HTR-8/SVneo (cell line): ENCODE measurements around the gene COL21A1.

Experiments
- DNase-seq: peaks from one replicate; pipeline ENCODE4 v3.0.0; 2011; ENCODE audit warnings: low spot score, mixed read lengths; ENCODE audit not compliant: insufficient read length
- FAIRE-seq: peaks from 2 replicates; lab custom pipeline; 2011; peaks lifted over from hg19 to GRCh38; lab: Jason Lieb, UNC

The COL21A1 gene

GRCh38 chr6:56204134-56204533 is 43.2 kb downstream of the COL21A1 start:
- DNase-seq (no peak), FAIRE-seq (no peak)

- DNase-seq (no peak), FAIRE-seq (no peak)
Measured at GRCh38 chr6:56199956-56200355, 47.4 kb downstream of the COL21A1 start.

- DNase-seq = no peak
- FAIRE-seq = no peak
Measured at GRCh38 chr6:56193846-56194245, 53.5 kb downstream of the COL21A1 start.

GRCh38 chr6:56188429-56188828 is 59.0 kb downstream of the COL21A1 start:
- DNase-seq = no peak
- FAIRE-seq = no peak

GRCh38 chr6:56187686-56188085 is 59.7 kb downstream of the COL21A1 start:
- FAIRE-seq = no peak
- DNase-seq = no peak

- DNase-seq (no peak), FAIRE-seq (no peak)
Measured at GRCh38 chr6:56176741-56177140, 70.6 kb downstream of the COL21A1 start.

GRCh38 chr6:56173228-56173627 is 74.2 kb downstream of the COL21A1 start:
- FAIRE-seq = no peak
- no peak for DNase-seq

GRCh38 chr6:56172144-56172543 is 75.2 kb downstream of the COL21A1 start:
- DNase-seq = no peak
- FAIRE-seq = no peak

- no peak for FAIRE-seq
- DNase-seq = no peak
Measured at GRCh38 chr6:56169366-56169765, 78.0 kb downstream of the COL21A1 start.

- FAIRE-seq (no peak), DNase-seq (no peak)
Measured at GRCh38 chr6:56168596-56168995, 78.8 kb downstream of the COL21A1 start.

- FAIRE-seq (no peak), DNase-seq (no peak)
Measured at GRCh38 chr6:56162081-56162480, 85.3 kb downstream of the COL21A1 start.

- FAIRE-seq = no peak
- no peak for DNase-seq
Measured at GRCh38 chr6:56160489-56160888, 86.9 kb downstream of the COL21A1 start.

- FAIRE-seq = no peak
Measured at GRCh38 chr6:56158571-56158970, 88.8 kb downstream of the COL21A1 start.

GRCh38 chr6:56156643-56157042 is 90.7 kb downstream of the COL21A1 start:
- FAIRE-seq = no peak

More at GRCh38 chr6:56158571-56158970, 88.8 kb downstream of the COL21A1 start:
- DNase-seq = no peak

GRCh38 chr6:56155634-56156141 is 91.7 kb downstream of the COL21A1 start:
- no peak for DNase-seq
- no peak for FAIRE-seq

More at GRCh38 chr6:56156643-56157042, 90.7 kb downstream of the COL21A1 start:
- no peak for DNase-seq

GRCh38 chr6:56154076-56154475 is 93.3 kb downstream of the COL21A1 start:
- DNase-seq (no peak), FAIRE-seq (no peak)

- DNase-seq (no peak), FAIRE-seq (no peak)
Measured at GRCh38 chr6:56152611-56153010, 94.8 kb downstream of the COL21A1 start.

GRCh38 chr6:56151609-56152224 is 95.7 kb downstream of the COL21A1 start:
- FAIRE-seq (no peak), DNase-seq (no peak)

GRCh38 chr6:56148488-56149186 is 98.7 kb downstream of the COL21A1 start:
- no peak for DNase-seq
- no peak for FAIRE-seq

- DNase-seq (no peak), FAIRE-seq (no peak)
Measured at GRCh38 chr6:56147766-56148165, 99.6 kb downstream of the COL21A1 start.

GRCh38 chr6:56146086-56146485 is 101.3 kb downstream of the COL21A1 start:
- FAIRE-seq = no peak
- DNase-seq = no peak

GRCh38 chr6:56145616-56146015 is 101.8 kb downstream of the COL21A1 start:
- no peak for FAIRE-seq
- DNase-seq = no peak
